ENCODE measurements around the gene SP6.

- TF ChIP-seq CEBPB (IDR thresholded peaks at IDR 0.05) (no peak), EGR1 (IDR thresholded peaks at IDR 0.05) (no peak), EP300 (IDR thresholded peaks at IDR 0.05; ENCODE audit: borderline replicate concordance) (no peak), YY1 (IDR thresholded peaks at IDR 0.05; ENCODE audit: low read depth) (no peak), REST (IDR thresholded peaks at IDR 0.05; ENCODE audit: low read depth) (no peak)
Measured at GRCh38 chr17:47879776-47880454, 29.0 kb upstream of the SP6 start.
